H1 (cell line): ENCODE data around the gene SNRK. TPM values are rescaled to one million over a fixed set of nuclear protein-coding genes. Genes with fewer than 3 reads are reported as not detected.

Source experiments
- CHD7 ChIP-seq: fragments of 300-600 bp; sonication (generic); IDR thresholded peaks from 2 replicates; pipeline ENCODE4 v1.7.1; 2012; ENCODE audit warnings: low read length, moderate library complexity, mild to moderate bottlenecking, inconsistent platforms; ENCODE audit not compliant: insufficient replicate concordance
- polyA plus RNA-seq, 7 experiments: library from polyadenylated mRNA; depleted of rRNA in 3 of 7; stranded (reverse) in 5 of 7; unstranded in 2 of 7; fragments of >200 nt in 5 of 7; fragments of 200-250 nt in 2 of 7; gene quantifications; 1 replicate in 5 of 7; 2 replicates in 1 of 7; 4 replicates in 1 of 7; pipeline versions ENCODE4 v1.2.1 to v1.2.3, GENCODE V29; 2011 to 2013; ENCODE audit warnings: missing spikeins in 2 of 7, mixed read lengths in 2 of 7
- total RNA-seq: library from RNA; stranded (reverse); fragmentation: NEBNext Ultra II Directional; extraction: Animal tissue kit (Norgen Biotek cat#: 25700); gene quantifications from 2 replicates; pipeline ENCODE4 v1.2.1, GENCODE V29; 2021

Gene SNRK
- total and polyA plus RNA-seq, 2 of the 8 experiments (the other 6 are each of a cell fraction or from before 2014, with no cell fraction given): 4.4 to 11.7 TPM

GRCh38 chr3:43373560-43373928 lies 87.2 kb downstream of the SNRK start (continued):
- TF ChIP-seq CHD7: no peak
